HEK293 (cell line): ENCODE data around the gene DPH2.

Source experiments
- HOXA7 ChIP-seq: sonication (generic); formaldehyde crosslinking; IDR thresholded peaks from 2 replicates; pipeline ENCODE4 v1.8.1; 2022; ENCODE audit warnings: missing genetic modification reagents, borderline replicate concordance
- KLF16 ChIP-seq: fragments of 450-650 bp; formaldehyde crosslinking; IDR thresholded peaks from 2 replicates; pipeline ENCODE4 v1.5.1; 2017; ENCODE audit warnings: missing biosample characterization, missing genetic modification characterization
- MYNN ChIP-seq: fragments of 450-650 bp; formaldehyde crosslinking; IDR thresholded peaks from 2 replicates; pipeline ENCODE4 v1.5.1; 2016; ENCODE audit warnings: missing biosample characterization, missing genetic modification characterization, borderline replicate concordance
- TCF7L2 ChIP-seq: IDR thresholded peaks from 2 replicates; pipeline ENCODE4 v1.6.1; 2011; ENCODE audit warnings: low read depth, mild to moderate bottlenecking, inconsistent platforms, low read length, moderate library complexity, borderline replicate concordance
- ZBTB20 ChIP-seq: fragments of 450-650 bp; formaldehyde crosslinking; IDR thresholded peaks from 2 replicates; pipeline ENCODE4 v1.5.1; 2016; ENCODE audit warnings: missing biosample characterization, missing genetic modification characterization
- ZBTB21 ChIP-seq: fragments of 450-650 bp; formaldehyde crosslinking; IDR thresholded peaks from 2 replicates; pipeline ENCODE4 v1.5.1; 2017; ENCODE audit warnings: missing biosample characterization, missing genetic modification characterization
- ZNF335 ChIP-seq: fragments of 450-650 bp; formaldehyde crosslinking; conservative IDR thresholded peaks from 2 replicates; pipeline ENCODE4 v1.5.1; 2016; ENCODE audit warnings: missing biosample characterization, missing genetic modification characterization
- ZNF37A ChIP-seq: fragments of 450-650 bp; IDR thresholded peaks from 2 replicates; pipeline ENCODE4 v1.5.1; 2018; ENCODE audit warnings: missing biosample characterization, missing genetic modification characterization
- ZNF600 ChIP-seq: fragments of 450-650 bp; formaldehyde crosslinking; IDR thresholded peaks from 2 replicates; pipeline ENCODE4 v1.5.1; 2016; ENCODE audit warnings: missing biosample characterization, missing genetic modification characterization
- ZNF677 ChIP-seq: fragments of 450-650 bp; IDR thresholded peaks from 2 replicates; pipeline ENCODE4 v1.5.0; 2018; ENCODE audit warnings: missing biosample characterization, mild to moderate bottlenecking, missing genetic modification characterization, moderate library complexity
- TF ChIP-seq, protein P1 (sequence below): fragments of 450-650 bp; formaldehyde crosslinking; IDR thresholded peaks from 2 replicates; pipeline ENCODE4 v1.5.1; 2016; ENCODE audit warnings: missing biosample characterization, missing genetic modification characterization
- TF ChIP-seq, protein P2 (sequence below): fragments of 450-650 bp; formaldehyde crosslinking; IDR thresholded peaks from 2 replicates; pipeline ENCODE4 v1.5.1; 2016; ENCODE audit warnings: missing biosample characterization, missing genetic modification characterization

DNA sequence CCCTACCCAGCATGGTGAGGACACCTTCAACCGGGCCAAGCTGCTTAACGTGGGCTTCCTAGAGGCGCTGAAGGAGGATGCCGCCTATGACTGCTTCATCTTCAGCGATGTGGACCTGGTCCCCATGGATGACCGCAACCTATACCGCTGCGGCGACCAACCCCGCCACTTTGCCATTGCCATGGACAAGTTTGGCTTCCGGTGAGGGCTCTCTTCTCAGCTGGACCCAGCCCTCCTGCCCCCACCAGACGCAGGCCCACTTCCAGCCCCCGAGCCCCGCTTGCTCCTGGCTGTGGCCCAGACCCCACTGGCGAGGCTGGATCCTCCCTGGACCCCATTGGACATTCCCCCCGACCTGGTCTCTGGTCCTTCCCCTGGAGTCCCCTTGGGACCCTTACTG, 15.0 kb downstream of the DPH2 start:
- TF ChIP-seq ZNF677 (tag by site-specific recombination): no peak
- TF ChIP-seq HOXA7 (CRISPR knock-in tag): no peak
- no peak for TF ChIP-seq ZBTB20 (tag by site-specific recombination)
- no peak for TF ChIP-seq MYNN (tag by site-specific recombination)
- TF ChIP-seq TCF7L2: no peak
- TF ChIP-seq, protein P1, sequence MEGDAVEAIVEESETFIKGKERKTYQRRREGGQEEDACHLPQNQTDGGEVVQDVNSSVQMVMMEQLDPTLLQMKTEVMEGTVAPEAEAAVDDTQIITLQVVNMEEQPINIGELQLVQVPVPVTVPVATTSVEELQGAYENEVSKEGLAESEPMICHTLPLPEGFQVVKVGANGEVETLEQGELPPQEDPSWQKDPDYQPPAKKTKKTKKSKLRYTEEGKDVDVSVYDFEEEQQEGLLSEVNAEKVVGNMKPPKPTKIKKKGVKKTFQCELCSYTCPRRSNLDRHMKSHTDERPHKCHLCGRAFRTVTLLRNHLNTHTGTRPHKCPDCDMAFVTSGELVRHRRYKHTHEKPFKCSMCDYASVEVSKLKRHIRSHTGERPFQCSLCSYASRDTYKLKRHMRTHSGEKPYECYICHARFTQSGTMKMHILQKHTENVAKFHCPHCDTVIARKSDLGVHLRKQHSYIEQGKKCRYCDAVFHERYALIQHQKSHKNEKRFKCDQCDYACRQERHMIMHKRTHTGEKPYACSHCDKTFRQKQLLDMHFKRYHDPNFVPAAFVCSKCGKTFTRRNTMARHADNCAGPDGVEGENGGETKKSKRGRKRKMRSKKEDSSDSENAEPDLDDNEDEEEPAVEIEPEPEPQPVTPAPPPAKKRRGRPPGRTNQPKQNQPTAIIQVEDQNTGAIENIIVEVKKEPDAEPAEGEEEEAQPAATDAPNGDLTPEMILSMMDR (tag by site-specific recombination): no peak
- no peak for TF ChIP-seq ZNF37A (tag by site-specific recombination)
- TF ChIP-seq, protein P2, sequence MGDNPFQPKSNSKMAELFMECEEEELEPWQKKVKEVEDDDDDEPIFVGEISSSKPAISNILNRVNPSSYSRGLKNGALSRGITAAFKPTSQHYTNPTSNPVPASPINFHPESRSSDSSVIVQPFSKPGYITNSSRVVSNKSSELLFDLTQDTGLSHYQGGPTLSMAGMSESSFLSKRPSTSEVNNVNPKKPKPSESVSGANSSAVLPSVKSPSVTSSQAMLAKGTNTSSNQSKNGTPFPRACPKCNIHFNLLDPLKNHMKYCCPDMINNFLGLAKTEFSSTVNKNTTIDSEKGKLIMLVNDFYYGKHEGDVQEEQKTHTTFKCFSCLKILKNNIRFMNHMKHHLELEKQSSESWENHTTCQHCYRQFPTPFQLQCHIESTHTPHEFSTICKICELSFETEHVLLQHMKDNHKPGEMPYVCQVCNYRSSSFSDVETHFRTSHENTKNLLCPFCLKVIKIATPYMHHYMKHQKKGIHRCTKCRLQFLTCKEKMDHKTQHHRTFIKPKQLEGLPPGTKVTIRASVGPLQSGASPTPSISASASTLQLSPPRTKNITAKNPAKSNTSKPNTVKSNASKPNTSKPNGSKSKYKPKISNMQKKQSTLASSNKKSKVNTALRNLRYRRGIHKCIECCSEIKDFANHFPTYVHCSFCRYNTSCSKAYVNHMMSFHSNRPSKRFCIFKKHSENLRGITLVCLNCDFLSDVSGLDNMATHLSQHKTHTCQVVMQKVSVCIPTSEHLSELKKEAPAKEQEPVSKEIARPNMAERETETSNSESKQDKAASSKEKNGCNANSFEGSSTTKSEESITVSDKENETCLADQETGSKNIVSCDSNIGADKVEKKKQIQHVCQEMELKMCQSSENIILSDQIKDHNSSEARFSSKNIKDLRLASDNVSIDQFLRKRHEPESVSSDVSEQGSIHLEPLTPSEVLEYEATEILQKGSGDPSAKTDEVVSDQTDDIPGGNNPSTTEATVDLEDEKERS (tag by site-specific recombination): no peak
- TF ChIP-seq ZNF600 (tag by site-specific recombination): no peak
- no peak for TF ChIP-seq ZBTB21
- TF ChIP-seq ZNF335: no peak
- no peak for TF ChIP-seq KLF16 (tag by site-specific recombination)
